CD4-positive, alpha-beta T cell (primary cell): ENCODE data around the gene MBLAC1. TPM values are rescaled to one million over a fixed set of nuclear protein-coding genes. Genes with fewer than 3 reads are reported as not detected.

Source experiments
- ATAC-seq: fragments of 200-7000 bp; cut with Tn5 transposase; one replicate; pipeline ENCODE4 v1.10.0; 2022; ENCODE audit warnings: mild to moderate bottlenecking; ENCODE audit not compliant: poor library complexity
- CTCF ChIA-PET: fragments of 350-600 bp; sonication (Branson Sonifier 250); formaldehyde crosslinking; loops from one replicate; lab custom pipeline; 2021; ENCODE audit warnings: antibody characterized with exemption, inconsistent platforms; lab: Charles Lee
- POLR2A ChIA-PET: fragments of 350-600 bp; sonication (Branson Sonifier 250); formaldehyde crosslinking; loops from one replicate; lab custom pipeline; 2021; ENCODE audit warnings: antibody characterized with exemption, inconsistent platforms; lab: Charles Lee
- DNase-seq, 14 experiments: peaks; one replicate each; pipeline ENCODE4 v3.0.0-alpha.2; 2013 to 2020; ENCODE audit warnings: mixed read lengths in 2 of 14
- H3K27ac ChIP-seq, 2 donors: one replicate each; pipeline versions ENCODE4 v1.5.1 to v1.7.0; 2013; ENCODE audit warnings: low read length in 2 of 2, low read depth in 1 of 2, mild to moderate bottlenecking in 1 of 2
- H3K27me3 ChIP-seq, 2 experiments: 1 replicate in 1 of 2; 2 replicates in 1 of 2; pipeline versions ENCODE4 v1.6.1 to v1.7.0; 2013; ENCODE audit warnings: low read length in 2 of 2, control low read depth in 1 of 2, mild to moderate bottlenecking in 1 of 2, moderate library complexity in 1 of 2; ENCODE audit not compliant: insufficient read depth in 2 of 2, control insufficient read depth in 1 of 2
- H3K36me3 ChIP-seq: one replicate; pipeline ENCODE4 v1.6.1; 2013; ENCODE audit warnings: low read length, control low read depth; ENCODE audit not compliant: insufficient read depth
- H3K4me1 ChIP-seq: one replicate; pipeline ENCODE4 v1.6.1; 2013; ENCODE audit warnings: low read length, control low read depth; ENCODE audit not compliant: insufficient read depth
- H3K4me3 ChIP-seq: one replicate; pipeline ENCODE4 v1.5.1; 2013; ENCODE audit warnings: mild to moderate bottlenecking, low read length, moderate library complexity
- H3K9me3 ChIP-seq, 2 experiments: 1 replicate in 1 of 2; 2 replicates in 1 of 2; pipeline versions ENCODE4 v1.6.1 to v1.7.0; 2013; ENCODE audit warnings: low read length in 2 of 2, mild to moderate bottlenecking in 2 of 2, control low read depth in 1 of 2, moderate library complexity in 1 of 2; ENCODE audit not compliant: control insufficient read depth in 1 of 2, insufficient read depth in 1 of 2
- H3K27ac Mint-ChIP-seq: one replicate; pipeline ENCODE4 v1.8.0; 2020; ENCODE audit warnings: mixed read lengths
- H3K27me3 Mint-ChIP-seq: one replicate; pipeline ENCODE4 v1.8.0; 2021; ENCODE audit warnings: mixed read lengths
- H3K36me3 Mint-ChIP-seq: one replicate; pipeline ENCODE4 v1.8.0; 2021; ENCODE audit warnings: low read depth, mixed read lengths
- H3K4me1 Mint-ChIP-seq: one replicate; pipeline ENCODE4 v1.8.0; 2021; ENCODE audit warnings: low read depth, mixed read lengths
- H3K4me3 Mint-ChIP-seq: one replicate; pipeline ENCODE4 v1.8.0; 2020; ENCODE audit warnings: mild to moderate bottlenecking, mixed read lengths
- H3K9me3 Mint-ChIP-seq: one replicate; pipeline ENCODE4 v1.8.0; 2020; ENCODE audit warnings: mixed read lengths
- CTCF ChIP-seq: fragments of 200-600 bp; IDR thresholded peaks from one replicate; pipeline ENCODE4 v1.8.0; 2022; ENCODE audit warnings: antibody characterized with exemption, mild to moderate bottlenecking
- intact Hi-C, 2 experiments: fragments of 100-400 bp; cut with DNase I in 1 of 2; cut with micrococcal nuclease in 1 of 2; formaldehyde crosslinking; loops; one replicate each; pipeline versions ENCODE4 v1.15.1 to v1.9.0; 2023 to 2025; cut with DNase I, micrococcal nuclease
- total RNA-seq, 174 experiments: library from RNA in 2 of 174; stranded (reverse) in 2 of 174; gene quantifications; one replicate each; pipeline ENCODE4 v1.2.3 and lab custom pipeline; 2021 to 2026

Gene MBLAC1
- total RNA-seq, 2 experiments from 2014 or later = 3.7 to 4.4 TPM

- H3K9me3 ChIP-seq = no peaks in the 10 kb centered on the region
- peaks cover 29% of the 10 kb centered on the region for H3K36me3 ChIP-seq
- H3K27me3 Mint-ChIP-seq = no peaks in the 10 kb centered on the region
- peak; percentile 7 for ATAC-seq
- H3K4me1 Mint-ChIP-seq = peaks cover 39% of the 10 kb centered on the region
- H3K27me3 ChIP-seq = no peaks in the 10 kb centered on the region
- TF ChIP-seq CTCF = no peak
- intact Hi-C loops = loop anchor here (1.0 to 10.0 kb wide), 13 partner anchors 20 to 936 kb away; partner anchors contain the start of genes ZKSCAN1 (in 2 of the 2), ZSCAN21 (in 2 of the 2), AP4M1 (in 1 of the 2) and CNPY4 (in 1 of the 2)
- no peak for DNase-seq
- H3K9me3 Mint-ChIP-seq = no peaks in the 10 kb centered on the region
- CTCF ChIA-PET = interaction anchor here (0.8 to 1.5 kb wide), 3 partner anchors 9 to 137 kb away, joined by 3 to 4 read pairs (median 3); partner anchors contain the start of gene ZKSCAN1
- H3K36me3 Mint-ChIP-seq = peaks cover 47% of the 10 kb centered on the region
- H3K4me1 ChIP-seq = peaks cover 36% of the 10 kb centered on the region
- peak overlapping the region; percentile 83 for H3K27ac Mint-ChIP-seq
- POLR2A ChIA-PET = interaction anchor here (1.2 to 2.5 kb wide), 4 partner anchors 9 to 161 kb away, joined by 3 to 6 read pairs (median 5); partner anchors contain the start of genes MCM7, TRIM4 and ZSCAN21
- H3K4me3 ChIP-seq = peak overlapping the region; percentile 84
- peak overlapping the region; percentile 75 to 80 for H3K27ac ChIP-seq
- peak overlapping the region; percentile 87 for H3K4me3 Mint-ChIP-seq
These were observed 45.7 kb upstream of the MBLAC1 start for GRCh38 chr7:100080907-100081534.

GRCh38 chr7:100081535-100082102 lies 45.1 kb upstream of the MBLAC1 start, which contains the start of gene ZNF3:
ZNF3 (minus strand) TSS chr7:100081723; CDS start chr7:100077357, 4,366 bp downstream.
- Mint-ChIP-seq H3K27ac (peak within 1 kb of the TSS; percentile 83), H3K27me3 (no peaks in the 10 kb centered on the region), H3K4me3 (peak within 1 kb of the TSS; percentile 90), H3K9me3 (no peaks in the 10 kb centered on the region), H3K4me1 (peaks cover 39% of the 10 kb centered on the region), H3K36me3 (peaks cover 41% of the 10 kb centered on the region)
- Histone ChIP-seq H3K27ac (peak within 1 kb of the TSS; percentile 75 to 80), H3K4me1 (peaks cover 36% of the 10 kb centered on the region), H3K36me3 (peaks cover 24% of the 10 kb centered on the region), H3K27me3 (no peaks in the 10 kb centered on the region), H3K9me3 (no peaks in the 10 kb centered on the region), H3K4me3 (peak within 1 kb of the TSS; percentile 84)
- ChIA-PET POLR2A (interaction anchor here (1.0 to 2.5 kb wide), 7 partner anchors 10 to 162 kb away, joined by 3 to 9 read pairs (median 5); partner anchors contain the start of genes MBLAC1, MCM7, TRIM4 and ZSCAN21), CTCF (interaction anchor here (0.8 to 3.1 kb wide), 6 partner anchors 8 to 136 kb away, joined by 3 to 14 read pairs (median 4); partner anchors contain the start of genes AP4M1, MCM7 and ZKSCAN1)
- peak; percentile 96 for TF ChIP-seq CTCF
- intact Hi-C loops = loop anchor here (1.0 to 10.0 kb wide), 14 partner anchors 17 to 937 kb away; partner anchors contain the start of genes ZKSCAN1 (in 2 of the 2), ZSCAN21 (in 2 of the 2), AP4M1 (in 1 of the 2) and CNPY4 (in 1 of the 2)
- ATAC-seq = peak; percentile 85
- peak; percentile 92 to 99 (median 96) for DNase-seq

- Mint-ChIP-seq H3K27me3 (no peaks in the 10 kb centered on the region), H3K36me3 (peaks cover 33% of the 10 kb centered on the region), H3K4me1 (peaks cover 39% of the 10 kb centered on the region), H3K4me3 (peak overlapping the region; percentile 87), H3K27ac (peak overlapping the region; percentile 83), H3K9me3 (no peaks in the 10 kb centered on the region)
- Histone ChIP-seq H3K9me3 (no peaks in the 10 kb centered on the region), H3K27me3 (no peaks in the 10 kb centered on the region), H3K4me1 (peaks cover 39% of the 10 kb centered on the region), H3K27ac (no peak overlapping the region), H3K36me3 (peaks cover 14% of the 10 kb centered on the region), H3K4me3 (no peak overlapping the region)
- no peak for TF ChIP-seq CTCF
- DNase-seq = no peak
- ChIA-PET CTCF (interaction anchor here (0.8 to 3.1 kb wide), 3 partner anchors 18 to 50 kb away, joined by 3 to 14 read pairs (median 5); partner anchors contain the start of genes AP4M1 and MCM7), POLR2A (interaction anchor here (1.0 to 2.5 kb wide), 7 partner anchors 18 to 85 kb away, joined by 3 to 9 read pairs (median 6); partner anchors contain the start of genes LAMTOR4, MBLAC1, MCM7 and ZSCAN21)
- ATAC-seq = peak; percentile 6
- intact Hi-C loops = loop anchor here (2.0 to 10.0 kb wide), 7 partner anchors 16 to 938 kb away; partner anchors contain the start of genes SMURF1 (in 1 of the 2), TRIM4 (in 1 of the 2), ZKSCAN1 (in 1 of the 2) and ZSCAN21 (in 1 of the 2)
These were observed 43.8 kb upstream of the MBLAC1 start for GRCh38 chr7:100082978-100083377.
